H1 (cell line): ENCODE data around the gene MAML3.

ENCODE experiments used
- MAFK ChIP-seq: IDR thresholded peaks from 2 replicates; pipeline ENCODE4 v1.6.1; 2012; ENCODE audit warnings: low read depth, mild to moderate bottlenecking, improper control_type of control experiment, low read length
- TCF12 ChIP-seq: IDR thresholded peaks from 2 replicates; pipeline ENCODE4 v1.6.1; 2011; ENCODE audit warnings: low read depth, mild to moderate bottlenecking, low read length
- TF ChIP-seq, protein P1 (sequence below), 3 experiments: IDR thresholded peaks; 1 replicate in 2 of 3; 2 replicates in 1 of 3; pipeline versions ENCODE4 v1.5.1 to v1.6.1; 2011; ENCODE audit warnings: low read length in 3 of 3, mild to moderate bottlenecking in 3 of 3, inconsistent platforms in 2 of 3, low read depth in 1 of 3, moderate library complexity in 1 of 3; ENCODE audit not compliant: insufficient read depth in 1 of 3; ENCODE audit errors: control extremely low read depth in 1 of 3
- TF ChIP-seq, protein P2 (sequence below): IDR thresholded peaks from 2 replicates; pipeline ENCODE4 v1.6.1; 2011; ENCODE audit warnings: low read length, improper control_type of control experiment

DNA sequence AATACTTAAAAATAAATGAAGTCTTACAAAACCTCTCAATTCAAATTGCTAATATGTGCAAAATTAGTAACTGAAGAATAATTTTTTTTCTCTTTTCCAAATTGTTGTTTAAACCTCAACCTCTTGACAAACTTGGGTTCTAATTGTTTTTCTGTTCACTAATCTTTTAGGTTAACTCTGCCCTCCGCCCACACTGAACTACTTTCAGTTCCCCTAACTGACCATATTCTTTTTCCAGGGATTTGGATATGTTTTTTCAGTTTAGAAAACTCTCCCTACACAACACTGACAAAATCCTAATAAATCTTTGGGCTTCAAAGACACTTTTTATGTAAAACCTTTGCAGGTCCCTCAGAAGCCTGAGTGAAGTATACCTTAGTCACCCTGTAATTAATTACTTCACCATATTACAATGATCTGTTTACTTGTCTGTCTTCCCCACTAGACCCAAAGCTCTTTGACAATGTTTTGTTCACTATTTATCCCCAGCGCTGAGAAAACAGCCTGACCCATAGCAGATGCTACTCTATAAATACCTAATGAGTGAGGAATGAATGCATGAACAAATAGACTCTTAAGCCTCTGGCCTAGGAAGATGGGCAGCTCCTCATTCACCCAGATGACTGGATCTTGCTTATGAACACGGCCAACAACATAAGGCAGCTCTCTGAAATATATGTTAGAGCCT is 134.9 kb downstream of the MAML3 start:
- TF ChIP-seq, protein P1, sequence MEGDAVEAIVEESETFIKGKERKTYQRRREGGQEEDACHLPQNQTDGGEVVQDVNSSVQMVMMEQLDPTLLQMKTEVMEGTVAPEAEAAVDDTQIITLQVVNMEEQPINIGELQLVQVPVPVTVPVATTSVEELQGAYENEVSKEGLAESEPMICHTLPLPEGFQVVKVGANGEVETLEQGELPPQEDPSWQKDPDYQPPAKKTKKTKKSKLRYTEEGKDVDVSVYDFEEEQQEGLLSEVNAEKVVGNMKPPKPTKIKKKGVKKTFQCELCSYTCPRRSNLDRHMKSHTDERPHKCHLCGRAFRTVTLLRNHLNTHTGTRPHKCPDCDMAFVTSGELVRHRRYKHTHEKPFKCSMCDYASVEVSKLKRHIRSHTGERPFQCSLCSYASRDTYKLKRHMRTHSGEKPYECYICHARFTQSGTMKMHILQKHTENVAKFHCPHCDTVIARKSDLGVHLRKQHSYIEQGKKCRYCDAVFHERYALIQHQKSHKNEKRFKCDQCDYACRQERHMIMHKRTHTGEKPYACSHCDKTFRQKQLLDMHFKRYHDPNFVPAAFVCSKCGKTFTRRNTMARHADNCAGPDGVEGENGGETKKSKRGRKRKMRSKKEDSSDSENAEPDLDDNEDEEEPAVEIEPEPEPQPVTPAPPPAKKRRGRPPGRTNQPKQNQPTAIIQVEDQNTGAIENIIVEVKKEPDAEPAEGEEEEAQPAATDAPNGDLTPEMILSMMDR (IDR thresholded peaks at IDR 0.05; ENCODE audit: control extremely low read depth in 1 of 3, insufficient read depth in 1 of 3, low read depth in 1 of 3, low read length in 3 of 3): no peak
- TF ChIP-seq, protein P2, sequence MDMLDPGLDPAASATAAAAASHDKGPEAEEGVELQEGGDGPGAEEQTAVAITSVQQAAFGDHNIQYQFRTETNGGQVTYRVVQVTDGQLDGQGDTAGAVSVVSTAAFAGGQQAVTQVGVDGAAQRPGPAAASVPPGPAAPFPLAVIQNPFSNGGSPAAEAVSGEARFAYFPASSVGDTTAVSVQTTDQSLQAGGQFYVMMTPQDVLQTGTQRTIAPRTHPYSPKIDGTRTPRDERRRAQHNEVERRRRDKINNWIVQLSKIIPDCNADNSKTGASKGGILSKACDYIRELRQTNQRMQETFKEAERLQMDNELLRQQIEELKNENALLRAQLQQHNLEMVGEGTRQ: no peak
- no peak for TF ChIP-seq MAFK
- TF ChIP-seq TCF12: no peak
